ENCODE results near the gene DLG2. TPM values are rescaled to one million over a fixed set of nuclear protein-coding genes. Genes with fewer than 3 reads are reported as not detected.

Gene DLG2
- total and polyA plus RNA-seq, 2 of the 8 experiments (the other 6 are each of a cell fraction or from before 2014, with no cell fraction given): 1.7 to 14.3 TPM

GRCh38 chr11:84914511-84914910, 712.6 kb downstream of the DLG2 start:
- H3K4me2 ChIP-seq (ENCODE audit: insufficient read depth in 1 of 2, low read depth in 2 of 2, low read length in 2 of 2): no peak overlapping the region
- no peak overlapping the region for H3K4ac ChIP-seq (replicated peaks; ENCODE audit: insufficient read length, low read depth, low read length)
- H3K4me3 ChIP-seq (ENCODE audit: extremely low read depth in 1 of 4, insufficient read depth in 2 of 4, low read depth in 3 of 4, low read length in 4 of 4): no peak overlapping the region
- H2BK12ac ChIP-seq (ENCODE audit: low read depth, low read length): no peak overlapping the region
- WGBS, 2 experiments (ENCODE audit: extremely low coverage in 1 of 2, insufficient coverage in 1 of 2, insufficient read length in 1 of 2, insufficient replicate concordance in 2 of 2, low coverage in 1 of 2, low lambda C conversion rate in 2 of 2, missing lambda C conversion rate in 1 of 2): 82% methylated on average over 2 of the region's 2 CpGs; no CpG with 5 or more reads in 1 of the 2 experiments
- no peaks in the 10 kb centered on the region; a peak in 1 of 4 replicates for H3K9me3 ChIP-seq (ENCODE audit: insufficient read depth in 2 of 2, low read depth in 1 of 2, low read length in 1 of 2)
- POLR2A ChIA-PET (ENCODE audit: partially characterized antibody): no interaction called here
- no peaks in the 10 kb centered on the region for H3K79me1 ChIP-seq (ENCODE audit: low read depth, low read length)
- H3K27me3 ChIP-seq (replicated peaks in 1 of 4; ENCODE audit: control insufficient read depth in 3 of 4, extremely low read depth in 1 of 4, insufficient read depth in 3 of 4, low read length in 3 of 4): no peaks in the 10 kb centered on the region
- H3K36me3 ChIP-seq (ENCODE audit: control insufficient read depth in 2 of 4, insufficient read depth in 4 of 4, low read length in 3 of 4): no peaks in the 10 kb centered on the region
- no peaks in the 10 kb centered on the region for H3K79me2 ChIP-seq (ENCODE audit: control insufficient read depth in 1 of 2, insufficient read depth in 2 of 2, low read length in 2 of 2)
- H3K14ac ChIP-seq (ENCODE audit: insufficient read length): no peak overlapping the region
- no peaks in the 10 kb centered on the region; the same call in 1 of the 2 replicates for H3K23me2 ChIP-seq (ENCODE audit: low read depth, low read length)
- H2BK120ac ChIP-seq (replicated peaks; ENCODE audit: low read depth, low read length): no peak overlapping the region
- H3K56ac ChIP-seq (replicated peaks; ENCODE audit: insufficient read length, low read depth, low read length): no peak overlapping the region
- no peak overlapping the region for H2BK20ac ChIP-seq (ENCODE audit: low read length)
- peaks cover 0 to 4% (median 3%) of the 10 kb centered on the region in 4 experiments; a peak in 5 of 7 replicates for H3K4me1 ChIP-seq (replicated peaks in 1 of 4; ENCODE audit: control insufficient read depth in 3 of 4, insufficient read depth in 4 of 4, low read length in 3 of 4)
- no peak overlapping the region for H4K8ac ChIP-seq (ENCODE audit: extremely low read depth, insufficient read depth, low read length)
- H2BK15ac ChIP-seq (ENCODE audit: low read length): no peak overlapping the region
- DNase-seq (ENCODE audit: low read depth in 1 of 2, low spot score in 2 of 2): no peak
- H2AK5ac ChIP-seq (ENCODE audit: low read depth, low read length): no peak overlapping the region
- no peak overlapping the region for H2BK5ac ChIP-seq (ENCODE audit: low read depth, low read length)
- H3K9ac ChIP-seq (replicated peaks in 1 of 4; ENCODE audit: extremely low read depth in 1 of 4, low read depth in 3 of 4, low read length in 3 of 4): no peak overlapping the region
- no peak overlapping the region for H3K27ac ChIP-seq (ENCODE audit: low read depth, low read length)
- no peaks in the 10 kb centered on the region for H4K20me1 ChIP-seq (replicated peaks in 1 of 2; ENCODE audit: control insufficient read depth in 1 of 2, insufficient read depth in 2 of 2, low read length in 2 of 2)
- no peak overlapping the region for H4K91ac ChIP-seq (replicated peaks; ENCODE audit: insufficient read length, low read length)
- no peak for TF ChIP-seq CEBPB (IDR thresholded peaks at IDR 0.05; ENCODE audit: low read depth, low read length)
- TF ChIP-seq RBBP5 (IDR thresholded peaks at IDR 0.05; ENCODE audit: borderline replicate concordance, low read depth, low read length): no peak
- TF ChIP-seq USF2 (IDR thresholded peaks at IDR 0.05; ENCODE audit: low read length): no peak
- TF ChIP-seq SUZ12 (IDR thresholded peaks at IDR 0.05; ENCODE audit: low read length): no peak
- TF ChIP-seq SP1 (IDR thresholded peaks at IDR 0.05; ENCODE audit: low read depth, low read length): no peak
- TF ChIP-seq MAFK (IDR thresholded peaks at IDR 0.05; ENCODE audit: low read depth, low read length): no peak
- TF ChIP-seq BCL11A (IDR thresholded peaks at IDR 0.05; ENCODE audit: low read depth in 2 of 2, low read length in 2 of 2): no peak
- TF ChIP-seq ZNF274 (IDR thresholded peaks at IDR 0.05; ENCODE audit: borderline replicate concordance, extremely low read depth, low read length): no peak
- TF ChIP-seq SAP30 (IDR thresholded peaks at IDR 0.05; ENCODE audit: insufficient read depth, insufficient replicate concordance, low read length): no peak
- no peak for TF ChIP-seq RNF2 (IDR thresholded peaks at IDR 0.05; ENCODE audit: borderline replicate concordance, low read depth, low read length, missing control alignments, poor library complexity, severe bottlenecking)
- FAIRE-seq: no peak
- no peak overlapping the region for H3K18ac ChIP-seq (ENCODE audit: extremely low read depth, low read length)
- no peak overlapping the region for H3K23ac ChIP-seq (ENCODE audit: insufficient read length)
- no peak overlapping the region for H2AFZ ChIP-seq (ENCODE audit: low read length)
- CTCF ChIA-PET (ENCODE audit: partially characterized antibody): no interaction called here
- no peak overlapping the region for H4K5ac ChIP-seq (ENCODE audit: insufficient read length, low read depth, low read length)
